Measurements from ENCODE around the gene IL1RAPL2. TPM values are rescaled to one million over a fixed set of nuclear protein-coding genes. Genes with fewer than 3 reads are reported as not detected.
A peak's percentile ranks its signal among the peaks of the same experiment; 100 is the strongest.

Gene IL1RAPL2
- total RNA-seq, 6 experiments from 2014 or later, result 0.13 to 0.70 (median 0.29) TPM; not detected in 1

DNA sequence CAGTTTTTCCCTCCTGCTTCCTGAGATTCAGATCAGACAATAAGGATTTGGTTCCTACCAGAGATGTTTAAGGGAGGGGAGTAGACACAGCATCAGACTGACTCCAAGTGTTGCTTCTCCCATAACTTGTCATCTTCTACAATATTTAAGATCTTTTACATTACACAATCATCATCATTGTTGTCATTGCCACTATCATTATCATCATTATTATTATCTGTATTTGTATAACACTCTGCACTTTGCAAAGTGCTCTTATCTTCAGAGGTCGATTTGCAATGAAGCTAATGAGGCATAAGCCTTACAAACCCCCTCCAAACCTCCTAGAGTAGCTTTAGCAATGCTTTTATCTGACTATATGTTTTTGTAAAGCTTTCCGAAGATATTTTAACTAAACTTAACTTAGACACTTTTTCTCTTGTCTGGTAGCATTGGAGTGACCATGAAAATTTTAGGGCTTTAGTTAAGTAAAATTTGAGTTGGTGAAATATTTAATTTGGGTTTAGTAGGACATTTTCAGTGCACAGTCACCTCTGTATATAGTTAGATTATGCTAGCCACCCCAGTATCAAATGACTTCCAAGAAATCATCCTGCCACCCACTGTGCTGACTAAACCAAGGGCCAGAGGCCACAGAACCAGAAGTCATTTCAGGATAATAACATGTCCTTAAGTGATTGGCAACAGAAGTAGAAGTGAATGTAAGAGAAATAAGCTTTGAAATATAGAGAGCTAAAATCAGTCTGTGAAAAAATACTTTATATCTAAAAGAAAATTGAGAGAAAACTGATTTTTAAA lies 1132.2 kb downstream of the IL1RAPL2 start:
- WGBS (ENCODE audit: insufficient coverage, low coverage, low lambda C conversion rate, missing lambda C conversion rate), result 38% methylated on average over 2 of the region's 2 CpGs
- H3K9me3 ChIP-seq, result no peaks in the 10 kb centered on the region
- ATAC-seq, result no peak

DNA sequence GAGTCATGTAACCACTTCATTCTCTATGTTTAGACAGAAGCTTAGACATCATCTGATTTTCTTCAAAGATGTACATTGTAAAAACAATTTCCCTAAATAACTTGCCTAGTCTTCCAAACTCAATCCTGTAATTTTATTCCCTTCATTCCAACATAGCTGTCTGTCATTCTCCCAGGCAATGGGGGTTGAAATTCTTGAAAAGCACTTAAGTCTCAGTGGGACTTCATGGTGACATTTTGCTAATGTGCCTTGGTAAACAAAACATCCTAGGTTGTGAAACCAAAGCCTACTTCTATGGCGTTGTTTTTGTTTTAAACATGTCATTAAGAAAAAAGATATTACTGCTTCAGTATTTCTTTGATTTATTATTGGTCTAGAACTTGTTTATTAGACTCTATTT lies 1134.3 kb downstream of the IL1RAPL2 start:
- Histone ChIP-seq H3K4me3 (no peak overlapping the region), H3K36me3 (no peaks in the 10 kb centered on the region), H3K4me1 (no peaks in the 10 kb centered on the region), H3K27me3 (no peaks in the 10 kb centered on the region), H3K27ac (no peak overlapping the region), H3K9me3 (no peaks in the 10 kb centered on the region)
- TF ChIP-seq, protein P1, sequence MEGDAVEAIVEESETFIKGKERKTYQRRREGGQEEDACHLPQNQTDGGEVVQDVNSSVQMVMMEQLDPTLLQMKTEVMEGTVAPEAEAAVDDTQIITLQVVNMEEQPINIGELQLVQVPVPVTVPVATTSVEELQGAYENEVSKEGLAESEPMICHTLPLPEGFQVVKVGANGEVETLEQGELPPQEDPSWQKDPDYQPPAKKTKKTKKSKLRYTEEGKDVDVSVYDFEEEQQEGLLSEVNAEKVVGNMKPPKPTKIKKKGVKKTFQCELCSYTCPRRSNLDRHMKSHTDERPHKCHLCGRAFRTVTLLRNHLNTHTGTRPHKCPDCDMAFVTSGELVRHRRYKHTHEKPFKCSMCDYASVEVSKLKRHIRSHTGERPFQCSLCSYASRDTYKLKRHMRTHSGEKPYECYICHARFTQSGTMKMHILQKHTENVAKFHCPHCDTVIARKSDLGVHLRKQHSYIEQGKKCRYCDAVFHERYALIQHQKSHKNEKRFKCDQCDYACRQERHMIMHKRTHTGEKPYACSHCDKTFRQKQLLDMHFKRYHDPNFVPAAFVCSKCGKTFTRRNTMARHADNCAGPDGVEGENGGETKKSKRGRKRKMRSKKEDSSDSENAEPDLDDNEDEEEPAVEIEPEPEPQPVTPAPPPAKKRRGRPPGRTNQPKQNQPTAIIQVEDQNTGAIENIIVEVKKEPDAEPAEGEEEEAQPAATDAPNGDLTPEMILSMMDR (IDR thresholded peaks at IDR 0.05), result no peak
- no peak for TF ChIP-seq POLR2A (IDR thresholded peaks at IDR 0.05)
- no peak for DNase-seq
- WGBS (ENCODE audit: insufficient coverage, low coverage, low lambda C conversion rate, missing lambda C conversion rate), result 38% methylated on average over 1 of the region's 1 CpG
- intact Hi-C loops (cut with DNase I), result no loop called here
- ATAC-seq, result no peak

More for the DNA sequence above, 1132.2 kb downstream of the IL1RAPL2 start:
- no peak for DNase-seq
- Histone ChIP-seq H3K4me1 (no peaks in the 10 kb centered on the region), H3K27me3 (no peaks in the 10 kb centered on the region), H3K27ac (no peak overlapping the region), H3K36me3 (no peaks in the 10 kb centered on the region), H3K4me3 (no peak overlapping the region)
- TF ChIP-seq, protein P1 (IDR thresholded peaks at IDR 0.05), result no peak
- no peak for TF ChIP-seq POLR2A (IDR thresholded peaks at IDR 0.05)
- intact Hi-C loops (cut with DNase I), result no loop called here

DNA sequence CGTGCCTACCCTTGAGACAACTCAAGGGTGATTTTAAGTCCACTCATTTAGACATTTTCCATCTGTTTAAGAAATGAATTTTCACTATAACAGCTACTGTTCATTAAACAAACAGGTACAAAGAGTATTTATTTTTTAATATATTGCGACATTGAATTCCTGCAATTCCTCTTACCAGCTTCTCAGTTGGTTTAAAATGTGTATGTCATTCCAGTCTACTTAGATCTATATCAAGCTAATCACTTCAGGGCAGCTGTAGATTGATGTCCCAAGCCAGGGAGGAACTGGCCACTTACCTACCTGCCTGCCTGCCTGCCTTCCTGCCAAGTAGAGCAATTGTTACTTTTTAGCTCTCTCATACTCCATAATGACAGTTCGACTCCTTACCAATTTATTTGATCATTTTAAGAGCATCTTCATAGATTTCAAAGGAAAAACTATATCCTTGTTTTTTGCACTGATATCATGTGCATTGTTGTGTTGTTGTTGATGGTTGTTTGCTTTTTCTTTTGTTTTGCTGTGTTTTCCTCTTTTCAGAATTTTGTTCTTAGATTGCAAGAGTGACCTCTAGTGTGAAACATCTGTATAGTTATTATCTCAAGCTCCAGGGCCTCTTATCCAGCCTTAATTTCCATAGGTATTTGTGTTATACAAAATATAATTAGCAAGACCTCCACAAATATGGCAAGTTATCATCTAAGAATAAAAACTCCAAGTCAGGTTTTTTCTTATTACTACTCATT lies 1135.5 kb downstream of the IL1RAPL2 start:
- H3K27ac ChIP-seq, result no peak overlapping the region
- peak in 1 of 4 donors; percentile 36 for ATAC-seq

DNA sequence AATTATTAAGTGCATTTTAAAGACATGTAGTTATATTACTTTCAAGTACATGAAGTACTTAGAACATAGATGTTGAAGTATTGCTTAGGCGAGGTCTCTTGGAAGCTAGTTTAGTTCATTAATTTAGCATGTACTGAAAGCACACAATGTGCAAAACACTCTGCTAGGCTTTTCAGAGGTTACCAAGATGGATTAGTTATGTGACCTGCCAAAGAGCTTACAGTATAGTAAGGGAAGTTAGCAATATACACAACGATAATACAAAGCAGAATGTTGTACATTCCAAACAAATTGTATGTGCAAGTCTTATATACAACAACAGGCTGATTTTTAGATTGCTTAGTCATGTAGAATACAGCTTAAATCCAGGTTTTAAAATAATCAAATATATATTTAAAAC lies 1137.9 kb downstream of the IL1RAPL2 start:
- H3K36me3 ChIP-seq, result no peaks in the 10 kb centered on the region
- intact Hi-C loops (cut with DNase I), result no loop called here
- no peak overlapping the region for H3K4me3 ChIP-seq
- 48% methylated on average over 2 of the region's 2 CpGs for WGBS (ENCODE audit: insufficient coverage, low coverage, low lambda C conversion rate, missing lambda C conversion rate)
- no peak overlapping the region for H3K27ac ChIP-seq
- H3K27me3 ChIP-seq, result no peaks in the 10 kb centered on the region
- ATAC-seq (no peak), DNase-seq (no peak)
- TF ChIP-seq, protein P1 (IDR thresholded peaks at IDR 0.05), result no peak
- no peak for TF ChIP-seq POLR2A (IDR thresholded peaks at IDR 0.05)
- no peaks in the 10 kb centered on the region for H3K4me1 ChIP-seq
- H3K9me3 ChIP-seq, result no peaks in the 10 kb centered on the region

More for the DNA sequence above, 1135.5 kb downstream of the IL1RAPL2 start:
- H3K4me3 ChIP-seq, result no peak overlapping the region
- no peaks in the 10 kb centered on the region for H3K9me3 ChIP-seq
- 44% methylated on average over 3 of the region's 3 CpGs for WGBS (ENCODE audit: insufficient coverage, low coverage, low lambda C conversion rate, missing lambda C conversion rate)
- no peaks in the 10 kb centered on the region for H3K27me3 ChIP-seq
- TF ChIP-seq, protein P1 (IDR thresholded peaks at IDR 0.05), result peak; percentile 15 to 38 (median 26)
- no peak for TF ChIP-seq POLR2A (IDR thresholded peaks at IDR 0.05)
- H3K36me3 ChIP-seq, result no peaks in the 10 kb centered on the region
- no peak for DNase-seq
- intact Hi-C loops (cut with DNase I), result no loop called here
- no peaks in the 10 kb centered on the region for H3K4me1 ChIP-seq

Data from right lobe of liver (tissue), 6 donors.